Measurements from ENCODE around the gene GPHN. TPM values are rescaled to one million over a fixed set of nuclear protein-coding genes. Genes with fewer than 3 reads are reported as not detected.

GPHN gene
- total and polyA plus RNA-seq, 2 of the 4 experiments (the other 2 are of a cell fraction) = 8.0 to 8.1 TPM

- POLR2A ChIA-PET (ENCODE audit: unreplicated experiment) = no interaction called here
- intact Hi-C loops (cut with micrococcal nuclease) = no loop called here
- H2AK5ac ChIP-seq (ENCODE audit: low read depth, low read length) = no peak overlapping the region
Observed at GRCh38 chr14:66511849-66512248, 3.9 kb downstream of the GPHN start.

More at GRCh38 chr14:66511849-66512248, 3.9 kb downstream of the GPHN start:
- BruUV-seq (replicated peaks) = no TSS peak
- in situ Hi-C loops (cut with MboI; ENCODE audit: low sequenced_read_pairs) (loop anchor here (25.0 kb wide), 1 partner anchor 775 kb away; no protein-coding TSS in a partner anchor), dilution Hi-C loops (cut with HindIII; ENCODE audit: low sequenced_read_pairs, unreplicated experiment) (no loop called here)
- Histone ChIP-seq H2AK9ac (replicated peaks; ENCODE audit: low read depth, low read length, poor library complexity) (no peak overlapping the region), H2BK120ac (ENCODE audit: low read depth, low read length) (no peak overlapping the region), H3K23ac (ENCODE audit: low read depth, low read length) (no peak overlapping the region), H2AFZ (replicated peaks; ENCODE audit: low read length, poor library complexity) (no peak overlapping the region), H3K14ac (replicated peaks; ENCODE audit: low read depth, low read length) (no peak overlapping the region), H3K36me3 (ENCODE audit: control insufficient read depth, insufficient read depth, low read length) (no peaks in the 10 kb centered on the region), H3K9ac (ENCODE audit: low read depth, low read length) (no peak overlapping the region), H2BK15ac (ENCODE audit: low read depth, low read length) (no peak overlapping the region), H2BK20ac (ENCODE audit: low read depth, low read length) (no peak overlapping the region), H3K27me3 (ENCODE audit: control insufficient read depth, insufficient read depth, low read length) (no peaks in the 10 kb centered on the region), H4K5ac (ENCODE audit: low read depth, low read length) (no peak overlapping the region), H3K56ac (ENCODE audit: extremely low read depth, insufficient read depth, low read length) (no peak overlapping the region), H3K27ac (ENCODE audit: insufficient read depth, low read length) (no peak overlapping the region), H3K4ac (ENCODE audit: low read depth, low read length) (no peak overlapping the region), H4K91ac (ENCODE audit: insufficient read depth, low read depth, low read length) (no peak overlapping the region), H3K18ac (ENCODE audit: low read depth, low read length) (no peak overlapping the region), H4K20me1 (ENCODE audit: insufficient read depth, low read length) (no peaks in the 10 kb centered on the region; the same call in none of the 2 replicates), H3K4me2 (ENCODE audit: low read depth, low read length) (no peak overlapping the region), H3K4me3 (ENCODE audit: insufficient read depth, low read depth, low read length) (no peak overlapping the region), H4K8ac (ENCODE audit: low read depth in 2 of 2, low read length in 2 of 2) (no peak overlapping the region), H2BK5ac (ENCODE audit: low read depth, low read length, poor library complexity, severe bottlenecking) (no peak overlapping the region), H3K9me1 (ENCODE audit: insufficient read depth, low read length) (no peaks in the 10 kb centered on the region), H3K4me1 (ENCODE audit: control insufficient read depth, insufficient read depth, low read length) (no peaks in the 10 kb centered on the region), H3K79me1 (ENCODE audit: low read depth in 1 of 2, low read length in 2 of 2) (peaks cover 0 to 8% of the 10 kb centered on the region in 2 experiments; a peak in 2 of 4 replicates), H3K9me3 (ENCODE audit: control insufficient read depth, insufficient read depth, low read length) (no peaks in the 10 kb centered on the region)
- TF ChIP-seq CEBPB (IDR thresholded peaks at IDR 0.05; ENCODE audit: low read depth, low read length) = no peak
- no CpG with 5 or more reads among the region's 1 CpG for WGBS, 2 experiments (ENCODE audit: extremely low coverage in 2 of 2, insufficient read length in 1 of 2)
- CTCF ChIA-PET = no interaction called here
- ATAC-seq (ENCODE audit: low read depth) = no peak
- no peak for DNase-seq
